Fibroblast of lung (primary cell): ENCODE results near the gene NATD1. TPM values are rescaled to one million over a fixed set of nuclear protein-coding genes. Genes with fewer than 3 reads are reported as not detected.

ENCODE experiments used
- DNase-seq, 2 donors: peaks; one replicate each; pipeline versions ENCODE4 v3.0.0 to v3.0.0-alpha.2; 2010; ENCODE audit warnings: low read depth in 2 of 2
- H2AFZ ChIP-seq: 2 replicates; pipeline ENCODE4 v1.5.1; 2012; ENCODE audit warnings: low read length, control low read depth, inconsistent platforms
- H3K27ac ChIP-seq: 2 replicates; pipeline ENCODE4 v1.5.1; 2011; ENCODE audit warnings: low read length, control low read depth; ENCODE audit not compliant: insufficient read depth
- H3K27me3 ChIP-seq: 2 replicates; pipeline ENCODE4 v1.5.1; 2011; ENCODE audit warnings: mild to moderate bottlenecking, low read length; ENCODE audit not compliant: control insufficient read depth, insufficient read depth
- H3K36me3 ChIP-seq: 2 replicates; pipeline ENCODE4 v1.5.1; 2011; ENCODE audit warnings: low read length; ENCODE audit not compliant: control insufficient read depth, insufficient read depth
- H3K4me1 ChIP-seq: 2 replicates; pipeline ENCODE4 v1.5.1; 2011; ENCODE audit warnings: low read length; ENCODE audit not compliant: control insufficient read depth, insufficient read depth; ENCODE audit errors: extremely low read depth
- H3K4me2 ChIP-seq: 2 replicates; pipeline ENCODE4 v1.5.1; 2011; ENCODE audit warnings: low read length, control low read depth; ENCODE audit not compliant: insufficient read depth; ENCODE audit errors: extremely low read depth
- H3K4me3 ChIP-seq, 4 experiments: fragments of 200-600 bp in 1 of 4; sonication (generic) in 1 of 4; replicated peaks in 1 of 4; 2 replicates each; pipeline ENCODE4 v1.5.1; 2011 to 2016; ENCODE audit warnings: low read length in 4 of 4, low read depth in 3 of 4, mild to moderate bottlenecking in 3 of 4, control low read depth in 2 of 4, inconsistent platforms in 1 of 4, mixed read lengths in 1 of 4; ENCODE audit not compliant: insufficient read depth in 1 of 4; ENCODE audit errors: control extremely low read depth in 1 of 4
- H3K79me2 ChIP-seq: 2 replicates; pipeline ENCODE4 v1.5.1; 2012; ENCODE audit warnings: mild to moderate bottlenecking, low read length, inconsistent platforms; ENCODE audit not compliant: control insufficient read depth, insufficient read depth
- H3K9ac ChIP-seq: 2 replicates; pipeline ENCODE4 v1.5.1; 2011; ENCODE audit warnings: mild to moderate bottlenecking, low read length, control low read depth; ENCODE audit not compliant: insufficient read depth
- H3K9me3 ChIP-seq: 2 replicates; pipeline ENCODE4 v1.5.1; 2012; ENCODE audit warnings: low read depth, low read length; ENCODE audit not compliant: control insufficient read depth, insufficient read depth
- H4K20me1 ChIP-seq: 2 replicates; pipeline ENCODE4 v1.5.1; 2011; ENCODE audit warnings: low read length; ENCODE audit not compliant: control insufficient read depth, insufficient read depth; ENCODE audit errors: extremely low read depth
- EZH2 ChIP-seq: IDR thresholded peaks from 2 replicates; pipeline ENCODE4 v1.5.1; 2012; ENCODE audit warnings: low read length, control low read depth, mild to moderate bottlenecking; ENCODE audit errors: missing control alignments
- polyA plus RNA-seq, 2 donors: library from polyadenylated mRNA; depleted of rRNA in 1 of 2; stranded (reverse) in 1 of 2; unstranded in 1 of 2; fragments of >200 nt; gene quantifications; 2 replicates each; pipeline ENCODE4 v1.2.1, GENCODE V29; 2011 to 2012; ENCODE audit warnings: missing spikeins in 1 of 2
- total RNA-seq: library from RNA; depleted of rRNA; stranded (reverse); fragments of >200 nt; gene quantifications from 2 replicates; pipeline ENCODE4 v1.2.1, GENCODE V29; 2014
- TF ChIP-seq, protein P1 (sequence below), 2 donors: IDR thresholded peaks in 1 of 2; conservative IDR thresholded peaks in 1 of 2; 1 replicate in 1 of 2; 2 replicates in 1 of 2; pipeline ENCODE4 v1.5.1; 2011 to 2012; ENCODE audit warnings: low read length in 2 of 2, control low read depth in 1 of 2, inconsistent platforms in 1 of 2, low read depth in 1 of 2, mild to moderate bottlenecking in 1 of 2

NATD1 gene
- total and polyA plus RNA-seq, 2 donors (not counting 1 experiment from before 2014, with no cell fraction given): 5.6 to 9.2 TPM

DNA sequence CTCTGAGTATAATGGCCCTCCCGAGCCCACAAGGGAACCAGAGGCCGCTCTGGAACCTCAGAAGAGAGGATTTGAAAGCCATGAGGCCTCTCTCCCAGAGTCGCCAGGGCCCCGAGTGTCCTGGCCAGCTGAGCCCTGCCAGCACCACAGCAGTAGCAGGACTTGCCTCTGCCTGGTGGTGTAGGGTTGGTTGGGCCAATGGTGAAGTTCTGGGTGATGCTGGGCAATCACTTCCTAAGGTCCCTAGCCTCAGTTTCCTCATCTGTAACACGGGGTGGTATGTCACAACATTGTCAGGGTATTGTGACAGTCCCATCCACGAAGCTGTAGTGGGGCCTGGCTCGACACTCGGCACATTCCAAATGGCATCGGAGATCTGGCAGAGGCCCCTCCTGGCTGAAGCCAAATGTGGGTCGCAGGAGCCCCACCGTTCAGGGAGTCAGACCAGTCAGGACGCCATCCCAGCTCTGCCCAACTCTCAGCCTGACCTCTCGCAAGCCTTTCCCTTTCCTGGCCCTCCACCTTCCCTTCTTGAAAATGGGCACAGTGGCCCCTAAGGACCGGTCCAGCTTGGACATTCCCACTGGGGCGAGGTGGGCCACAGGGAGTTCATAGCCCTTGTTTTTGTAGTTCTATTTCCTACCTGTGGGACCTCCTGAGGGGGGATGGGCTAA, 1.7 kb downstream of the NATD1 start:
- H4K20me1 ChIP-seq: no peaks in the 10 kb centered on the region
- peaks cover 4% of the 10 kb centered on the region for H3K4me1 ChIP-seq
- no peaks in the 10 kb centered on the region for H3K27me3 ChIP-seq
- H3K27ac ChIP-seq: no peak overlapping the region
- H3K9me3 ChIP-seq: no peaks in the 10 kb centered on the region
- no peaks in the 10 kb centered on the region for H3K79me2 ChIP-seq
- no peak for TF ChIP-seq EZH2
- TF ChIP-seq, protein P1, sequence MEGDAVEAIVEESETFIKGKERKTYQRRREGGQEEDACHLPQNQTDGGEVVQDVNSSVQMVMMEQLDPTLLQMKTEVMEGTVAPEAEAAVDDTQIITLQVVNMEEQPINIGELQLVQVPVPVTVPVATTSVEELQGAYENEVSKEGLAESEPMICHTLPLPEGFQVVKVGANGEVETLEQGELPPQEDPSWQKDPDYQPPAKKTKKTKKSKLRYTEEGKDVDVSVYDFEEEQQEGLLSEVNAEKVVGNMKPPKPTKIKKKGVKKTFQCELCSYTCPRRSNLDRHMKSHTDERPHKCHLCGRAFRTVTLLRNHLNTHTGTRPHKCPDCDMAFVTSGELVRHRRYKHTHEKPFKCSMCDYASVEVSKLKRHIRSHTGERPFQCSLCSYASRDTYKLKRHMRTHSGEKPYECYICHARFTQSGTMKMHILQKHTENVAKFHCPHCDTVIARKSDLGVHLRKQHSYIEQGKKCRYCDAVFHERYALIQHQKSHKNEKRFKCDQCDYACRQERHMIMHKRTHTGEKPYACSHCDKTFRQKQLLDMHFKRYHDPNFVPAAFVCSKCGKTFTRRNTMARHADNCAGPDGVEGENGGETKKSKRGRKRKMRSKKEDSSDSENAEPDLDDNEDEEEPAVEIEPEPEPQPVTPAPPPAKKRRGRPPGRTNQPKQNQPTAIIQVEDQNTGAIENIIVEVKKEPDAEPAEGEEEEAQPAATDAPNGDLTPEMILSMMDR (conservative IDR thresholded peaks at IDR 0.05 in 1 of 2, IDR thresholded peaks at IDR 0.05 in 1 of 2; ENCODE audit: low read depth in 1 of 2, low read length in 2 of 2): no peak
- no peak overlapping the region for H3K4me2 ChIP-seq
- DNase-seq: no peak
- no peak overlapping the region for H2AFZ ChIP-seq
- no peaks in the 10 kb centered on the region for H3K36me3 ChIP-seq
- peak overlapping the region in 1 of 4 experiments; percentile 68 for H3K4me3 ChIP-seq
- H3K9ac ChIP-seq: no peak overlapping the region

DNA sequence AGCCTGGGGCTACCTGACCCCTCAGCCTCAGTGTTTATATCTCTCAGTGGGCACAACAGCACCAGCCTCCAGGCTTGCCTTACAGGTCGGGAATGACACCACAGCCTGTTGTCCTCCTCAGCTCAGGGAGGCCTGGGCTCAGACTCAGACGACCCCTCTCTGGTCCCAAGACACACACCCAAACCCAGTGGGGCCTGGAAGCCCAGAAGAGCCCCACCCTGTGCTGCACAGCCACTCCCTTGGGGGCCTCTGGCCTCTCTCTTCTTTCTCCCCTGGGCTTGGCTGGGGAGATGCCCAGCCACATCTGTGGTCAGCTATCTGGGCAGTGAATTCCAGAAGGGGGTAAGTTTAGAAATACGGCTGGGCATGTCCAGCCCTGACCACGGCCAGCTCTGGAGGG, 2.4 kb downstream of the NATD1 start:
- Histone ChIP-seq H4K20me1 (no peaks in the 10 kb centered on the region), H3K27ac (no peak overlapping the region), H3K4me1 (peaks cover 4% of the 10 kb centered on the region), H3K9ac (no peak overlapping the region), H3K4me2 (no peak overlapping the region), H3K27me3 (no peaks in the 10 kb centered on the region), H2AFZ (no peak overlapping the region), H3K36me3 (no peaks in the 10 kb centered on the region), H3K9me3 (no peaks in the 10 kb centered on the region), H3K4me3 (no peak overlapping the region), H3K79me2 (no peaks in the 10 kb centered on the region)
- no peak for DNase-seq
- no peak for TF ChIP-seq EZH2
- TF ChIP-seq, protein P1 (conservative IDR thresholded peaks at IDR 0.05 in 1 of 2, IDR thresholded peaks at IDR 0.05 in 1 of 2; ENCODE audit: low read depth in 1 of 2, low read length in 2 of 2): no peak

DNA sequence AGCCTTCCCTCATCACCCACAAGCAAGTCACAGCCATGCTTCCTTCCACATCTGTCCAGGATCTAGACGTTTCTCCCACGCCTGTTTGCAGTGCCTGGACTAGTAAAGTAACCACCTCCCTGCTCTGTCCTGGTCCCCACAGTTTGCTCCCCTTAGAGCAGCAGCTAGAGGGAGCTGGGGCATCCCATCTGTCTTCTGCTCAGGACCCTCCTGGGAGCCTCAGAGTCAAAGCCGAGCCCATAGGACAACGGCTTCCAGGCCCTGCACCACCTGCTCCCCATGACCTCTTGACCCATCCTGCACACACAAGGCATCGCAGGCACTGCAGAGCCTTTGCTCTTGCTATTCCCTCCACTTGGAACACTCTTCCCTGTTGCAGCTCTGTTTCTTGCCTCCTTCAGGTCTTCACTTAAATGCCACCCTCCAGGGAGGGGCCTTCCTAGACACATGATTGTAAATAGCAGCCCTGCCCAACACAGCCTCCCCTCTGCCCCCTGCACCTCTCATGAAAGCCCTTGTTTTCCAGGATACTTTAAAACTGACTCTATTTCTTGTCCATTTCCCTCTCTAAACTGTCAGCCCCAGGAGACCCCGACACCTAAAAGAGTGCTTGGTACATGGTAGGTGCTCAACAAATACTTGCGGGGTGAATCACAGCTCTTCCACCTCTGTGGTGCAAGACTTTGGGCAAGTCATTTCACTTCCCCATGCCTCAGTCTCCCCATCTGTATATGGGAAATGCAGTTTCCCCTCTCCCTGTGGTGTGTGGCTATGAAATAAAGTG, 3.1 kb downstream of the NATD1 start:
- Histone ChIP-seq H3K36me3 (no peaks in the 10 kb centered on the region), H3K9me3 (no peaks in the 10 kb centered on the region), H3K4me2 (no peak overlapping the region), H4K20me1 (no peaks in the 10 kb centered on the region), H2AFZ (no peak overlapping the region), H3K4me1 (peaks cover 4% of the 10 kb centered on the region), H3K79me2 (no peaks in the 10 kb centered on the region), H3K9ac (no peak overlapping the region), H3K27me3 (no peaks in the 10 kb centered on the region), H3K4me3 (no peak overlapping the region), H3K27ac (no peak overlapping the region)
- TF ChIP-seq, protein P1 (conservative IDR thresholded peaks at IDR 0.05 in 1 of 2, IDR thresholded peaks at IDR 0.05 in 1 of 2; ENCODE audit: low read depth in 1 of 2, low read length in 2 of 2): no peak
- TF ChIP-seq EZH2: no peak
- no peak for DNase-seq
